Embryonic facial prominence (tissue), 1 donor: Measurements from ENCODE around the gene PTBP3.
A peak's percentile ranks its signal among the peaks of the same experiment; 100 is the strongest.

ENCODE experiments used
- DNase-seq: peaks from one replicate; pipeline ENCODE4 v3.0.0-alpha.2; 2016; ENCODE audit errors: extremely low spot score

Gene PTBP3

DNA sequence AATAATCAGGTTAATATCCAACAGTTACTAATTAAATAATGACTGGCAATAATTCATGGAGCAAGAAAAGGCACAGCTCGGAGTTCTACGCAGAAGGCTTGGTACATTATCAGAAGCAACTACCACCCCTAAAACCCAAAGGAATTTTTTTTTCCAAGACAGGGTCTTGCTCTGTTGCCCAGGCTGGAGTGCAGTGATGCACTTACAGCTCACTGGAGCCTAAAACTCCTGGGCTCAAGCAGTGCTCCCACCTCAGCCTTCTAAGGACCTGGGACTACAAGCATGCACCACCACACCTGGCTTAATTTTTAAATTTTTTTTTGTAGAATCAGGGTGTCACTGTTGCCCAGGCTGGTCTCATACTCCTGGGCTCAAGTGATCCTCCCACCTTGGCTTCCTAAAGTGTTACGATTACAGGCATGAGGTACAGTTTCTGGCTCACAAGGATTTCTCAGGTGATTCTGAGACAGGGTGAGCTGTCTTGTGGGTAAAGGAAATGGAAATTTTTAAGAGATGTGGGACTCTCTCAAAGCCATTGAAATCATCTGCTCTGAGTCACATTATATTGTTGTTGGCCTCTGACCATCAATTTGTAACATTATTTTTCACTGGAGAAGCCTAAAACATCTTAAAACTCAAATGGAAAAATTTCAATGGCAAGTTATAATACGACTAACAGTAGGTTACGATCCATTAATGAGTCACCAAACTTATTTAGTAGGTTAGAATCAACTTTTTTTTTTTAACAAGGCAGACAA, 26.8 kb upstream of the PTBP3 start:
- no peak for DNase-seq

DNA sequence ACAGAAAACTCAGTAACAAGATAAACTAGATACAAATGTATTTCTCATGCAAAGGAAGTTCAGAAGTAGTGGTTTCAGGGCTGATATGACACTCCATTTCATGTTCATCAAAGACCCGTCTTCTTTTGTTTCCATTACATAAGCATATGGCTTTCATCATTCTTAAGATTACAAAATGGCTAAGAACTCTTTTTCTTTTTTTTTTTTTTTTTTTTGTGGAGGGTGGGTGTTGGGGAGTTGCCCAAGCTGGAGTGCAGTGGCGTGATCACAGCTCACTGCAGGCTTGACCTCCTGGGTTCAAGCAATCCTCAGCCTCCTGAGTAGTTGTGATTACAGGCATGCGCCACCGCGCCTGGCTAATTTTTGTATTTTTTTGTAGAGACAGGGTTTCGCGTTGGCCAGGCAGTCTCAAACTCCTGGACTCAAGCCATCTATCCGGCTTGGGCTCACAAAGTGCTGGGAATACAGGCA, 22.0 kb upstream of the PTBP3 start:
- DNase-seq = no peak

DNA sequence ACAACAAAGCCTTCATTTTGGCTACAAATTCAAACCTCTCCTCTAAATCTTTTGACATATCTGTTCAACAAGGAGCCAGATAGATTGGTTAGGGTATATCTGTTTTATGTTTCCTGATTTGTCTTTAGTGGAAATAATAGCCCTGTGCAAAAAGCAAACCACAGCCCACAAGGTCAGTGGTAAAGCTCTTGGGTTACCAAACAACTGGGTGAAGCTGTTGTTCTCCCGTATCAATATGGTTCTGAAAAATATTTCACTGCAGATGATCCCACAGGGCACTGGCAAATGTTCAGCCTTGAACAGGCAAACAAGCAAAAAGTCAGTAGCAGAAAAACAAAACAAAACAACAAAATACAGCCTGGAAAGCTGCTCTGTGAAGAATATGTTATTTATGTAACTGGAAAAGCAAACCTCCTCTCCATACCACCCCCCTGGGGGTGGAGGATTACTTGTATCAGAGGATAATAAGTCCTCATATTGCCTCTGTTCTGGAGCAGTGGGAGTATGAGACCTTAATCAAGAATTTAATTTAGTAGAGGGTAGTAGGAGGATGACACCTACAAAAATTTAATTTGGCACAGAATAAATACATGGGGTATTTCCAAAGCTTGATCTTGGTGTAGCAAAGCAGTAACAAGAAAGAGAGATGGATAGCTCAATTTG, 20.8 kb upstream of the PTBP3 start:
- DNase-seq = no peak

DNA sequence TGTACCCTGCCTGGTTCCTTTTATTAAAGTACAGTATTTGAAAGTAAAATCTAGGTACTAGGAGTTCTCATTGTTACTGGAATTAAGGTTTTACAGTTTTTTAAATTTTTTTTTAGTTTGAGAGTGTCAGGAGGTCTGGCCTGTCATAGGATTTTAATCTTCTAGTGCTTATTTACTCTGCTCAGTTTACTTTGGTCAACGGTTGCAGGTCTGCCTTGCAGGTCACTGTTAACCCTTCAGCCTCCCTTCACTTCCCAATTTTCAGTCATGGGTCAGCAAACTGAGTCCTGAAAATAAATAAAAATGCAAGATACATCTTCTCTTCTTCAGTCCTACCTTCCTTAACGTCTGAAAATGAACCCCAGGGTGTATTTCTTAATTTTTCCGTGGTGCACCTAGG, 18.8 kb upstream of the PTBP3 start:
- DNase-seq = no peak

DNA sequence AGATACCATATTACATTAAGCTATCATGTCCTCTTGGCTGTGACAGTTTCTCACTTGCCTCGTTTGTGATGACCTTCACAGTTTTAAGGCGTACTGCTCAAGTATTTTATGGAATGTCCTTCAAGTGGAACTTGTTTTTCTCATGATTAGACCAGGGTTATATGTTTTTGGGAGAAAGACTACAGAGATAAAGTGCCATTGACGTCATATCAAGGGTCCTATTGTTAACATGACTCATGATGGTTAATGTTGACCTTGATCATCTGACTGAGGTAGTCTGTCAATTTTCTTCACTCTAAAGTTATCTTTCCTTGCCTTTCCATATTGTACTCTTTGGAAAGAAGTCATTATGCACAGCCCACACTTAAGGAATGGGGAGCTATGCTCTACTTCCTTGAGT, 17.8 kb upstream of the PTBP3 start:
- no peak for DNase-seq

DNA sequence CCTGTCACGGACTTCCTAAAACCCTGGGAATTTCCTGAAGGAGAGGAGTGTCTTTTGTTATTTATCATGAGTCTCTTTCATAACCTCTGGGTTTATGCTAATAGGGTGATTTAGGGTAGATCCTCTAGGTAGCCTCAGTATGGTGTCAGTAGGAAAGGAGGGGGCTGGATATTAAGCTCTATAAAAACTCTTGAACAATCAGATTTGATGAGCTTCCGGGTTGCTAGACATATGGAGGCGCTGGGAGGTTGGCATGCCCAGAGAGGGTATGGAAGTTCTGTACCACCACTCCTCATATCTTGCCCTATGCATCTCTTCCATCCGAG, 15.6 kb upstream of the PTBP3 start:
- DNase-seq = no peak

DNA sequence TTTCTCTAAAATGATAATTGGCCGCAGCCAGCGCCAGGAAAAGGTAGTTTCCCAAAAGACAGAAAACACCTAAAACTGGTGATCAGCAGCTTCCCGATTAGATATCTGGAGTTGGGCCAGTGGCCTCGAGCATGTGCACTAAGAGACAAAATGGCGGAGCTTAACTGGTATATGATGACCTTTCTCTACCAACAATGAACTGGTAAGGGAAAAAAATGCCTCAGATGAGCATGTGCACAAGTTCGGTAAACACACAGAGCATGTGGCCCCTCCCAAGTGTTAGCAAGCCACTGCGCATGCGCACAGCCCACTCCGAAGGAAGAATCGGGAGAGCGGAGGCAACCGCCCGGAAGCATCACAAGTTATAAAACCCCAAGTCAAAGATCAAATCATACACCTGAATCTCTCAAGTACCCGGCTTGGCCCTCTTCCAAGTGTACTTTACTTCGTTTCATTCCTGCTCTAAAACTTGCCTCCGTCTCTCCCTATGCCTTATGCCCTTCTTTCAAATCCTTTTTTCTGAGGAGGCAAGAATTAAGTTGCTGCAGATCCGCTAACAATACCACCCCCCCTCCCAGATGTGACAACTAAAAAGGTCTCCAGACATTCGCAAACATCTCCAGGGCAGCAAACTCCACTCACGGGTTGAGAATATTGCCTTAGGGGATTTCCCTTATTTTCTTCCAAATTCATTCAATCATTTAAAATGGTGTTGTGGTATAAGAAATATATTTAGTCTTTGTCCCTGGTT, 15.0 kb upstream of the PTBP3 start:
- DNase-seq = peak; percentile 50

DNA sequence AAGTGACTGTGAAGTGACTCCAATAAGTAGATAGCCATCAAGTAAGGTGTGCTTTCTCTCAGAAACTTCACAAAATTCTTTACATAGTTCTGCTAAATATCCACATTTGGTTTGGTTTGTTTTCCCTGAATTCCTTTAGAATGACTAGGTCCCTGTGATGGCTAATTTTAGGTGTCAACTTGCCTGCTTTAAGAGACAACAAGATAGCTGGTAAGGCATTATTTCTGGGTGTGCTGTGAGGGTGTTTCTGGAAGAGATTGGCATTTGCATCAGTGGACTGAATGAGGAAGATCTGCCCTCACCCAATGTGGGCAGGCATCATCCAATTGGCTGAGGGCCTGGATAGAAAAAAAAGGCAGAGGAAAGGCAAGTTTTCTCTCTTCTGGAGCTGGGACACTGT, 8.3 kb upstream of the PTBP3 start:
- DNase-seq = no peak

DNA sequence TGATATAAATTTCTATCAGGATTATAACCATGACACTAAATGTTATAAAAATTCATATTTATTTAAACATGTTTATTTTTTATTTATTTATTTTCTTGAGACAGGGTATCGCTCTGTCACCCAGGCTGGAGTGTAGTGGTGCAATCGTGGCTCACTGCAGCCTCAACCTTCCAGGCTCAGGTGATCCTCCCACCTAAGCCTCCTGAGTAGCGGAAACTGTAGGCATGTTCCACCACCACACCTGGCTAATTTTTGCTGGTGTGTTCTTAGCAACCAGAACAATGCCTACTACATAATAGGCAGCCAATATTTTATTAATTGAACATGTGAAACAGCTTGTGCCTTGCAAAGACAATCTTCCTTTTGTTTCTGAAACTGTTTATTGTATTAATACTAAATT, 6.5 kb upstream of the PTBP3 start:
- no peak for DNase-seq

DNA sequence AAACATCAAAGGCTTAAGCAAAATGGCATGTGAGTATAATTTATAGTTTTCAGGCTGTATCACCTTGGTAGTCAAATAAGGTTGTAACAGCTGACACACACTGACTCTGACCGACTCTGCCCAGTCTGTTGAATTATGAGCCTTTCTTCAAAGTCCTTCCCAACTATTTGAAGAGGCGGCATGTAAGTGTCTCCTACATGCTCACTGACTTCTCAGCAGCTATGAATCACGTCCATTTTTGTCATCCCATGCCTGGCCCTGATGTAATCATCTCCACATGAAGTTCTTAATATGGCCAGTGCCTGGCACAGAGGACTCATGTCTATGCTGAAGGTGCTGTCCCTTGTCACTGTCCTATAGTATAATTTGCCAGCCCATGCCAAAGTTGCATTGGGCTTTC, 5.1 kb upstream of the PTBP3 start:
- no peak for DNase-seq

DNA sequence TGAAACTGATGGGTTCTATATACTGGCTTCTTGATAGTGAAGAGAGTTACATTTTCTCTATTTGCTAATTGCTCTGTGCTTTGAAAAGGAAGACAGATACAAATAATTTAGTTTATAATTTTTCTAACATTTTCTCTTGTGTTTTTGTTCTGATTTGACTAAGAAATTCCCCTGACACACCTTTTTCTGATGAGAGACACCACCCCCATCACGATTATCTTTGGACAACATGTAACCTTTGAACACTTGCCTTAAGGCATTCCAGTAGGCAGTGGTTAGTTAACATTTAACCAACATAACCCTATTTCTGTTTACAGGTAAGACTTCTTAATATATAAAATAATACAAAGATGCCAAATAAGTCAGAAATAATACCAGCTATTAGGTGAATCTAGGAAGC, 4.1 kb upstream of the PTBP3 start:
- DNase-seq = no peak

DNA sequence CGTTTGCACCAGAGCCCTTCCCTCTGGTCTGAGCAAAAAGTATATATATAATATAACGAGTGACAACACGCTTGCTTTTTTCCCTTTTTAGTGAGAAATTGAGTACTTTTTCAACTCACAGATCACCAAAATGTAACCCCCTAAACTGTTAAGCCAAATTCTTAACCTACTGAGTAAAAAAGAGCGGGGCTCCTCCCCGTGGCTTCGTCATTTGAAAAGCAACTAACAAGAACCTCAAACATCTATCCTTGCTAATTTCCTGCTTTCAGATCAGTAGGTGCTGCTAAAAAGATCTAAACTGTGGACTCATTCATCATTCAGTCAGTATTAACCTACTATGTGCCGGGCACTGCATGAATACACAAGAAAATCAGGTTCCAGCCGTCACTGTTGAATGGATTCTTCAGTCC, 1.0 kb upstream of the PTBP3 start:
- no peak for DNase-seq

DNA sequence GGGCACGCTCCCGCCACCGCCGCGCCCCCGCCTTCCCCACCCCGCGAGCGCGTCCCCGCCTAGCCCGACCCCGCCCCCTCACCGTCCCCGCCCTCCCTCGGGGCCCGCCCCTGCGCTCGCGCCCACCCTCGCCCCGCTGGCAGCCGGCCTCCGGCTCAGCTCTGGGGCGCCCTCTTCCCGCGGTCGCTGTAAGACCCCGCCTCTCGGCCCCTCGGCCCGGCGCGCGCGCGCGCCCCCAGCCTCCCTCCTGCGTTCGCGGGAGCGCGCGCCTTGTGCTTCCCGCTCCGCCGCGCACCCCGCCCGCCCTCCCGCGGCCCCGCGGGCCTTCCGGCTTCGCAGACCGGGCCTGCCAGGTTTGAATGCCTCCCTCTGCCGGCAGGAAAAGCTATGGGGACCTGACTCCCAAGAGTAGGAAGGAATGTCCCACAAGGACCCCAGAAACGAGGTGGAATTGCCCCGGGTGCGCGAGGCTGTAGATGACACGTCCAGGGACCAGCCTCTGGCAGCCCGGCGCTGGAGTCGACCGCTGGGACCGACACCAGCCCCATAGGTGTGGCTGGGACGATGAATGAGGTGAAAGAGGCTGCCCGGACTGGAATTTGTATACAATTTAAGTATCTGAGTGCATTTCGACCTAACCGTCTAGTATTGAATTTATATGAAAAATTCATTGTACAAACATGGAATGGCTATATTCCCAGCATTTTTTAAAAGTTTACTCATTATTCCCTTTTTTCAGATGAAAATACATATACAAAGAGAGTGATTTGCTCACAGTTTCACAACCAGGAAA, 416 bp upstream of the PTBP3 start:
- peak; percentile 91 for DNase-seq

DNA sequence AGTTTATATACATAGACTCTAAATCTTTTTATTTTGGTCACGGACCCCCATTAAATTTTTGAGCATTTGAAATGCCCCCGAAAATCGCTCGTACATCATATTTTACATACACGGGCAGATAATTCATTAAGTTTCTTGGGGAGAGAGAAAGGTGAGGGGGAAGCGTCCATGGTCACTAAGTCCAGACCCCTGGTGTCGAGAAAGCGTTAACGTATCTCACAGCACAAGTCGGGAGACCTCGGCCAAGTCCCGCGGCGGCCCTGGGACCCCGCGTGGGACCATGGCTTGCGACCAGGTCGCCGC, 794 bp downstream of the PTBP3 start:
- no peak for DNase-seq

DNA sequence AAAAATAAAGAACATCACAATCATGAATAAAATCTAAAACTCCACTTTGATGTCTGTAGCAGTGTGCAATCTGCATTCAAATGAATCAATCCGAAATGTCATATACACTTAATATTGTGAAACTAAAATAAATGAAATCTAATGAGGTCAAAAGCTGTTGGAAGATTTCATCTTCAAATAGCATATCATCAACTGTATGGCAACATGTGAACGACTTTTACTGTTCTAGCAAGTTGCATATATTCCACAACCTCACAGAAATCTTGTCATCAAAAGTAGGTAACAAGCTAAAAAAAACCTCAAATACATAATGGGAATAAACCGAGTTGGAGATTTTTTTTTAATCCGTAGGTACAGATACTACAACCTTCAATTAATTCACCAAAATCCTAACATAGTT, 1.2 kb downstream of the PTBP3 start:
- no peak for DNase-seq

DNA sequence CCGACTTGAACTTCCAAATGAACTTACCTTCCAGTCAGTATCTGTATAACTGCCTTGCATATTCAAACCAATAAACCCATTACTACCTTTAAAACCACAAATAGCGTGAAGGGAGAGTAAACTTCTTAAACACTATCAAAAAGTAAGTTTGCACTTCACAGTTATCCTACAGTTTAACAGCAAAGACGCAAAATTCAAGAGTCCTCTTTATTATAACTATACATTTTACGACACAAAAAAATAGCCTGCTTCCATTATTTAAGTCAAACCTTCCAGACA, 1.8 kb downstream of the PTBP3 start:
- DNase-seq = no peak

DNA sequence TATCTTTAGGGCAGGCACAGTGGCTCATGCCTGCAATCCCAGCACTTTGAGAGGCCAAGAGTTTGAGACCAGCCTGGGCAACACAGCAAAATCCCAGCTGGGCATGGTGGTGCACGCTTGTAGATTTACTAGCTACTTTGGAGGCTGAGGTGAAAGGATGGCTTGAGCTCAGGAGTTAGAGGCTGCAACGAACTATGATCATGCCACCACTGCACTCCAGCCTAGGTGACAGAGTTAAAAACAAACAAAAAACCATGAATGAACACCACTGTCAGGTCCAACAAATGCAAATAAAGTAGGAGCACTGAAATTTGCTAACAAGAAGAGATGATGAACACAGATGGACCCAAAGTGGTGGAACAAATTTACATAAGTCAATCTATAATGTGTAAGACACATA, 4.9 kb downstream of the PTBP3 start:
- no peak for DNase-seq

DNA sequence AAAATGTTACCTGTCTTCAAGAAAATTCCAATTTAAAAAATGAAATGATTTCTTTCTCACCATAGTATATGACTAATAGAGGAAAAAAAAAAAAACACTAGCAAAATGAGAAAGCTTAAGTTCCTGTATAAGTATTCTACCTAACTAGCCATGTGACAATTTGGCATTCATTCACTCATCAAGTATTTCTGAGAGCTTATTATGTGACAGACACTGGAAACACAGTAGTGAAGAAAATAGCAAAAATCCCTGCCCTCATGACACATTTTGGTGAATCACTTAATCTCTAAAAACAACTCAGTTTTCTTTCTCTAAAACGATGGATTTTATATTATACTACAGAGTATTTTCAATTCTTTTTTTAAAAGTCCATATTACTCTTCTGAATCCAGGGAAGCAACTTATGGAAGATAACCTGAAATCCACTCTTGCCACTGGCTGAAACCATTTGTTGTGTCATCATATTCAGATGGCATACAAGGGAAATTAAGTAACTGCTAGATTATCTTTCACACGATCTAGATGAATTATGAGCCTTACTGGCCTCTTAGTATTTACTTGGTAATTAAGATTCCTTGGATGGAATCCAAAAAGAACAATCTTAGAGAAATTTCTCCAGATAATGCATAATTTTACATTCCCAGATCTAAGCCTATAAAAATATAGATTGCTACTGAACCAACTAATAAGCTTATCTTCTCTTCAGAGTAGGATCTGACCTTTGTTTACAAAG, 5.5 kb downstream of the PTBP3 start:
- no peak for DNase-seq

DNA sequence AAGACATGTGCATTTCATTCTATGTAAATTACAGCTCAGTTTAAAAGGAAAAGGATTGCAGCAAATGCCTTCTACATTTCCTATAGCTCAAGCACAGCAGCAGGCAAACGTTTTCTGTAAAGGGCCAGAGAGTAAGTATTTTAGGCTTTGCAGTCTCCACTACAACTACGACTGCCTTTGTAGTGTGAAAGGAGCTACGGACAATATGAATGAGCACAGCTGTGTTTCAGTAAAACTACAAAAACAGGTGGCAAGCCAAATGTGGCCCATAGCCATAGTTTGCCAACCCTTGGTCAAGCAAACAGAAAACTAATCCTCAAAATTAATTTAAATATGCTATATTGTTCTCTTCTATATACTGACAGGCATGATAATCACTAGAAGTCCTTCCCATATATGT, 7.2 kb downstream of the PTBP3 start:
- no peak for DNase-seq

DNA sequence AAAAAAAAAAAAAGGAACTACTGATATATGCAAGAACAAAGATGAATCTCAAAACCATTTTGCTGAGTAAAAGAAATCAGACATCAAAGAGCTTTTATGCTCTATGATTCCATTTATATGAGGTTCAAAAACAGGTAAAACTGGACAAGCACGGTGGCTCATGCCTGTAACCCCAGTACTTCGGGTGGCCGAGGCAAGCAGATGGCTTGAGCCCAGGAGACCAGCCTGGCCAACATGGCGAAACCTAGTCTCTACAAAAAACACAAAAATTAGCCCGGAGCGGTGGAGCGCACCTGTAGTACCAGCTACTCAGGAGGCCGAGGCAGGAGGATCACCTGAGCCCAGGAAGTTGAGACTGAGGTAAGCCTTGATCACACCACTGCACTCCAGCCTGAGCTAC, 7.8 kb downstream of the PTBP3 start:
- no peak for DNase-seq

DNA sequence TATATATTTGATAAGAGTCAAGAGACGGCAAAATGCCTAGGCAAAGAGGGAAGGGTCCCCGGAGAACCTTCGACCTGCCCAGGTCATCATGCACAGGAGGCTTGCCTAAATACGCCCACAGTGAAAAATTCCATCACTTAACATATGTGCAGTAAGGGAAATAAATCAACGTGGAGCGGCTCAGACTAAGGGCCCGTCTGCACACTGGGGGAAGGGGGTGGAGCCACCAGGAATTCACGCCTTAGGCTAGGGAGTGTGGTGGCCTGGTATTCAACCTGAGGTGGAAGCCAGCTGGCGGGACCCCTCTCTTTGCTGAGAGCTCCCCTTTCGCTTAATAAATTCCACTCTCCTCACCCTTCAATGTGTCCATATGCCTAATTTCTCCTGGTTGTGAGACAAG, 8.3 kb downstream of the PTBP3 start:
- DNase-seq = no peak

DNA sequence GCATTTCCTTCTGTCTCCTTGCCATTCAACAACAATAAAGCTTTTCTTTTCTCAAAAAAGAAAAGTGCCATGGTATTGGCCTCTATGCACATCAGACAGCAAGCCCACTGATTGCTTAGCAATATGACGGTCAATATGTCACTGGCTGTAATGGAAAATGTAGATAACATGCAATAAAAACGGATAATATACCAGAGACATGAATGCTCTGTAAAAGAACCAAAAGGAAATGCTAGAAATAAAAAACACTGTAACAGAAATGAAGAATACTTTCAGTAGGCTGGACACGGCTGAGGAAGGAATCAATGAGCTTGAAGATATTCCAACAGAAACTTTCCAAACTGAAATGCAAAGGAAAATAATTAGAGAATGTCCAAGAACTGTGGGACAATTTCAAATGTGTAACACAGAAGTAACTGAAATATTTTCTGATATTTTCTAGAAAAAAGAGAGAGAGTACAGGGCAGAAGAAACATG, 10.0 kb downstream of the PTBP3 start:
- DNase-seq = no peak
